OCI-LY7 (cell line): ENCODE results near the gene AUTS2. TPM values are rescaled to one million over a fixed set of nuclear protein-coding genes. Genes with fewer than 3 reads are reported as not detected.

Source experiments
- BruUV-seq: library from RNA; stranded (reverse); fragments of 400-500 nt; replicated peaks from 2 replicates; lab custom pipeline; 2021; lab: Mats Ljungman, UMichigan
- CTCF ChIA-PET: fragments of 300-600 bp; sonication (Branson Sonifier 250); formaldehyde crosslinking; loops from one replicate; lab custom pipeline; 2022; ENCODE audit warnings: antibody characterized with exemption; ENCODE audit not compliant: unreplicated experiment; lab: Charles Lee
- POLR2A ChIA-PET: fragments of 300-600 bp; sonication (Branson Sonifier 250); formaldehyde crosslinking; loops from one replicate; lab custom pipeline; 2022; ENCODE audit warnings: antibody characterized with exemption; lab: Charles Lee
- DNase-seq: peaks from one replicate; pipeline ENCODE4 v3.0.0-alpha.2; 2015; ENCODE audit warnings: low spot score
- H2AFZ ChIP-seq: fragments of 200-600 bp; sonication (generic), shearing (Covaris generic); 2 replicates; pipeline ENCODE4 v1.6.1; 2014; ENCODE audit warnings: mild to moderate bottlenecking, antibody characterized with exemption, low read length, moderate library complexity
- H3K27ac ChIP-seq: fragments of 200-600 bp; sonication (generic); 2 replicates; pipeline ENCODE4 v1.5.1; 2014; ENCODE audit warnings: mixed run types, low read depth, mild to moderate bottlenecking, moderate library complexity, low read length, inconsistent platforms; ENCODE audit not compliant: poor library complexity, severe bottlenecking
- H3K36me3 ChIP-seq: fragments of 200-600 bp; sonication (generic); 2 replicates; pipeline ENCODE4 v1.6.1; 2014; ENCODE audit warnings: mild to moderate bottlenecking, antibody characterized with exemption, low read length, moderate library complexity, mixed read lengths; ENCODE audit not compliant: insufficient read depth
- H3K4me1 ChIP-seq: fragments of 200-600 bp; sonication (generic); 2 replicates; pipeline ENCODE4 v1.5.1; 2014; ENCODE audit warnings: mild to moderate bottlenecking, low read length; ENCODE audit not compliant: insufficient read depth, poor library complexity, severe bottlenecking
- H3K4me2 ChIP-seq: fragments of 200-600 bp; sonication (generic); 2 replicates; pipeline ENCODE4 v1.6.1; 2014; ENCODE audit warnings: mild to moderate bottlenecking, low read length
- H3K4me3 ChIP-seq: fragments of 200-600 bp; sonication (generic); 2 replicates; pipeline ENCODE4 v1.5.1; 2014; ENCODE audit warnings: mild to moderate bottlenecking, low read depth, low read length; ENCODE audit not compliant: poor library complexity, severe bottlenecking
- H3K79me2 ChIP-seq: fragments of 200-600 bp; sonication (generic); 2 replicates; pipeline ENCODE4 v1.6.1; 2016; ENCODE audit warnings: low read depth, mild to moderate bottlenecking, low read length, moderate library complexity, mixed read lengths; ENCODE audit not compliant: insufficient read depth
- H3K9me2 ChIP-seq: fragments of 200-600 bp; sonication (generic); 2 replicates; pipeline ENCODE4 v1.6.1; 2016; ENCODE audit warnings: mild to moderate bottlenecking, low read length, mixed read lengths; ENCODE audit not compliant: insufficient read depth
- H3K9me3 ChIP-seq: fragments of 200-600 bp; sonication (generic); 2 replicates; pipeline ENCODE4 v1.6.1; 2014; ENCODE audit warnings: mild to moderate bottlenecking, mixed run types, low read length, mixed read lengths
- H4K20me1 ChIP-seq: fragments of 200-600 bp; sonication (generic); 2 replicates; pipeline ENCODE4 v1.6.1; 2014; ENCODE audit warnings: mild to moderate bottlenecking, antibody characterized with exemption, low read length, moderate library complexity, mixed read lengths; ENCODE audit not compliant: insufficient read depth
- EZH2phosphoT487 ChIP-seq: fragments of 200-600 bp; sonication (generic); IDR thresholded peaks from 2 replicates; pipeline ENCODE4 v1.6.1; 2018; ENCODE audit warnings: low read depth, borderline replicate concordance, mild to moderate bottlenecking, mixed run types, antibody characterized with exemption, low read length, moderate library complexity, mixed read lengths
- intact Hi-C: fragments of 100-400 bp; cut with micrococcal nuclease; formaldehyde crosslinking; loops from one replicate; pipeline ENCODE4 v1.10.0; 2022; ENCODE audit not compliant: unreplicated experiment
- total RNA-seq, 2 experiments: library from RNA; depleted of rRNA in 1 of 2; stranded (reverse); fragments of >200 nt in 1 of 2; shearing (Covaris generic) in 1 of 2; gene quantifications; 2 replicates each; pipeline ENCODE4 v1.2.3, GENCODE V29; 2014 to 2022
- TF ChIP-seq, protein P1 (sequence below): fragments of 200-600 bp; sonication (generic); conservative IDR thresholded peaks from 2 replicates; pipeline ENCODE4 v1.5.1; 2014; ENCODE audit warnings: mild to moderate bottlenecking, antibody characterized with exemption, low read length, moderate library complexity, mixed read lengths

AUTS2 gene
- total RNA-seq, 2 experiments from 2014 or later, result 37.9 to 78.5 TPM

DNA sequence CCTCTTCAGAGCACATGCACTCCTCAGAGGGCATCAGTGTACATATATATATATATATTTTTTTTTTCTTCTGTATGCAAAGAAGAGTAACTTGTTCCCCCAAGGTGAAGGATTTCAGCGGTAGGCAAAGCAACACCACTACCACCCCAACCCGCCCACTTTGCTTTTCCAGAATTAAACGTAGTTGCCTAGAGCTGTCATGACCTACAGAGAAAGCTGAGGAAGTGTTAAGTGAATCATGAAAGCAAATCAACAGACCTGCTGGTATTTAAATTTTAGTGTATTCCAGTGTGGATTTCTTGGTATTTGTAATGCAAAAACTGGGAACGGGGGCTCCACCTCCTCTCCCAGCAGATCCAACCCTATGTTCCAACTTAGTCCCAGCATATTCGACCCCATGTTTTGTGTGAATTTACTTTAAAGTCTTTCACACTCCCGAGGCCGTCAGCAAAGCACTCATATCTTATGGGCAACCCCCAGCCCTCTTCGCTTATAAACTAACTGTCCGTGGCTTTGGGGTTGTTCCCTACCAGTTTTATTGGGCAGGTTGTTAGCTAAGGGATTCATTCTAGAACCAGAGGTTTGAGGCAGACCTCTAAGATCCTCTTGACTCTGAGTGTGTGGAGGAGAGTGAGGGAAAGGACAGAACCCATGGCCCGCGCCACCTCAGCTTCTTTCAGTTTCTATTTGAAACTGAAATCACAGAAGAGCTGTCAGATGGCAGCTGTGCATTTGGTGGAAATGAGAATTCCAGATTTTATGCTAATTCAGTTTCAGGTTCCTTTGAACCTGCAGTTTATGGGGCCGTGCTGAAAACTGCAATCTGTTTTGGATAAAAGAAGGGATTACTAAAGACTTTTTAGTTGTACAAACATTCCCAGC, 1083.4 kb downstream of the AUTS2 start:
- Histone ChIP-seq H3K4me1 (peaks cover 11% of the 10 kb centered on the region), H3K27ac (no peak overlapping the region), H3K79me2 (no peaks in the 10 kb centered on the region), H2AFZ (peak overlapping the region; percentile 46; the same call in 1 of the 2 replicates), H3K4me2 (peak overlapping the region; percentile 62), H4K20me1 (no peaks in the 10 kb centered on the region), H3K9me3 (no peaks in the 10 kb centered on the region), H3K4me3 (peak overlapping the region; percentile 46), H3K9me2 (no peaks in the 10 kb centered on the region), H3K36me3 (no peaks in the 10 kb centered on the region)
- POLR2A ChIA-PET, result interaction anchor here (0.6 kb wide), 1 partner anchor 401 kb away, joined by 3 read pairs; no protein-coding TSS in a partner anchor
- intact Hi-C loops, result no loop called here
- no TSS peak for BruUV-seq
- no peak for TF ChIP-seq EZH2phosphoT487
- TF ChIP-seq, protein P1, sequence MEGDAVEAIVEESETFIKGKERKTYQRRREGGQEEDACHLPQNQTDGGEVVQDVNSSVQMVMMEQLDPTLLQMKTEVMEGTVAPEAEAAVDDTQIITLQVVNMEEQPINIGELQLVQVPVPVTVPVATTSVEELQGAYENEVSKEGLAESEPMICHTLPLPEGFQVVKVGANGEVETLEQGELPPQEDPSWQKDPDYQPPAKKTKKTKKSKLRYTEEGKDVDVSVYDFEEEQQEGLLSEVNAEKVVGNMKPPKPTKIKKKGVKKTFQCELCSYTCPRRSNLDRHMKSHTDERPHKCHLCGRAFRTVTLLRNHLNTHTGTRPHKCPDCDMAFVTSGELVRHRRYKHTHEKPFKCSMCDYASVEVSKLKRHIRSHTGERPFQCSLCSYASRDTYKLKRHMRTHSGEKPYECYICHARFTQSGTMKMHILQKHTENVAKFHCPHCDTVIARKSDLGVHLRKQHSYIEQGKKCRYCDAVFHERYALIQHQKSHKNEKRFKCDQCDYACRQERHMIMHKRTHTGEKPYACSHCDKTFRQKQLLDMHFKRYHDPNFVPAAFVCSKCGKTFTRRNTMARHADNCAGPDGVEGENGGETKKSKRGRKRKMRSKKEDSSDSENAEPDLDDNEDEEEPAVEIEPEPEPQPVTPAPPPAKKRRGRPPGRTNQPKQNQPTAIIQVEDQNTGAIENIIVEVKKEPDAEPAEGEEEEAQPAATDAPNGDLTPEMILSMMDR, result no peak
- DNase-seq, result peak; percentile 45
- CTCF ChIA-PET, result no interaction called here

DNA sequence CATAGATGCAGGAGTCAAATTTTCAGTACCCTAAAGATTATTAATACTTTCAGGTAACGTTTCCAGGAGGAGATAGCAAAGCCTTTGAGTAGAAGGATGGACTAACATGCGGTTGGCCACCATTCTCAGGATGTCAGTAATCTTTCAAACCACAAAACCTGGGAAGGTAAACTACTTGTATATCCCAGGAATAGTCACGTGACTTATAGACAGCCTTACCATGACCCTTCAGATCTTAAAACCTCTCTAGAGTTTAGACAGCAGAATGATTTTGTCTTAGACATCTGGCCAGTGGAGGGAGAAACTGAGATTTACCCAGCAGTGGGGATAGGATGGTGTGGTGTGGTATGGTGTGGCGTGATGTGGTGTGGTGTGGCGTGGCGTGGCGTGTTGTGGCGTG, 1085.9 kb downstream of the AUTS2 start:
- TF ChIP-seq EZH2phosphoT487, result no peak
- peaks cover 11% of the 10 kb centered on the region for H3K4me1 ChIP-seq
- no peaks in the 10 kb centered on the region for H4K20me1 ChIP-seq
- H3K27ac ChIP-seq, result no peak overlapping the region
- CTCF ChIA-PET, result no interaction called here
- no TSS peak for BruUV-seq
- H3K9me3 ChIP-seq, result no peaks in the 10 kb centered on the region
- no peak for DNase-seq
- POLR2A ChIA-PET, result no interaction called here
- H3K36me3 ChIP-seq, result no peaks in the 10 kb centered on the region
- no peak overlapping the region for H2AFZ ChIP-seq
- intact Hi-C loops, result no loop called here
- H3K4me2 ChIP-seq, result no peak overlapping the region
- H3K4me3 ChIP-seq, result no peak overlapping the region
- no peaks in the 10 kb centered on the region for H3K79me2 ChIP-seq
- no peaks in the 10 kb centered on the region for H3K9me2 ChIP-seq

DNA sequence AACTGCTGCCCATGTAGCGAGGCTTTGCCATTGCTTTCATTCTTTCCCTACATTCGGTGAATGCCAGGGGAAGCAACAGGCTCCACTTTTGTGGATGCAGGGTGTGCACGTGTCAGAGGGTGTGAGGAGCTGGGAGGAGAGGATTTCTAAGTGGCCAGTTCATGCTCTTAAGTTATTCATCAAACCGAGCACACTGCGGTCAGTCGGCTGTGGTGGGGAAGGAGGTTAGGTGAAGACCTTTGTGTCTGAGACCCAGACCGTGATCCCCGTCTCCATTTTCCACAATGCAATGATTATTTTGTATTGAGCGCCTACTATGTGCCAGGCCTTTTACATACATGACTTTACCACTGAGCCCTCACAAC, 1095.0 kb downstream of the AUTS2 start:
- intact Hi-C loops, result loop anchor here (10.0 kb wide), 3 partner anchors 739 to 999 kb away; no protein-coding TSS in a partner anchor
- no peak overlapping the region for H3K27ac ChIP-seq
- POLR2A ChIA-PET, result no interaction called here

More for the DNA sequence above, 1095.0 kb downstream of the AUTS2 start:
- Histone ChIP-seq H2AFZ (peak overlapping the region; percentile 14; the same call in 1 of the 2 replicates), H3K4me1 (peaks cover 23% of the 10 kb centered on the region), H3K9me3 (no peaks in the 10 kb centered on the region), H3K36me3 (no peaks in the 10 kb centered on the region), H4K20me1 (peaks cover 20% of the 10 kb centered on the region), H3K4me3 (peak overlapping the region; percentile 79), H3K4me2 (peak overlapping the region; percentile 85), H3K79me2 (0 out of 2 replicates have a peak, but pooled peaks cover 5% of the 10 kb centered on the region), H3K9me2 (no peaks in the 10 kb centered on the region)
- TF ChIP-seq, protein P1, result no peak
- DNase-seq, result no peak
- CTCF ChIA-PET, result no interaction called here
- BruUV-seq, result no TSS peak
